Panc1 (cell line): ENCODE measurements around the gene TTBK1. TPM values are rescaled to one million over a fixed set of nuclear protein-coding genes. Genes with fewer than 3 reads are reported as not detected.

Experiments
- ATAC-seq: fragments of 200-7000 bp; cut with Tn5 transposase; 2 replicates; pipeline ENCODE4 v1.9.1; 2020; ENCODE audit warnings: mild to moderate bottlenecking, moderate library complexity
- BruUV-seq: library from RNA; stranded (reverse); fragments of 400-500 nt; replicated peaks from 2 replicates; lab custom pipeline; 2021; lab: Mats Ljungman, UMichigan
- CTCF ChIA-PET: fragments of 300-600 bp; sonication (Branson Sonifier 250); formaldehyde crosslinking; loops from one replicate; lab custom pipeline; 2022; ENCODE audit warnings: antibody characterized with exemption; lab: Charles Lee
- POLR2A ChIA-PET: fragments of 300-600 bp; sonication (Branson Sonifier 250); formaldehyde crosslinking; loops from one replicate; lab custom pipeline; 2022; ENCODE audit warnings: antibody characterized with exemption; lab: Charles Lee
- DNase-seq: peaks from one replicate; pipeline ENCODE4 v3.0.0-alpha.2; 2010; ENCODE audit warnings: low read depth, low spot score
- H3K27ac ChIP-seq: 2 replicates; pipeline ENCODE4 v1.5.1; 2011; ENCODE audit warnings: mild to moderate bottlenecking, low read length, inconsistent platforms
- H3K27me3 ChIP-seq: fragments of 200-500 bp; sonication (Bioruptor generic); 2 replicates; pipeline ENCODE4 v1.6.0; 2014; ENCODE audit warnings: low read length, inconsistent platforms; ENCODE audit not compliant: control insufficient read depth, insufficient read depth
- H3K36me3 ChIP-seq: fragments of 200-500 bp; sonication (Bioruptor generic); 2 replicates; pipeline ENCODE4 v1.5.1; 2014; ENCODE audit warnings: inconsistent platforms, mild to moderate bottlenecking, low read length, moderate library complexity; ENCODE audit not compliant: control insufficient read depth, insufficient read depth
- H3K4me1 ChIP-seq: 2 replicates; pipeline ENCODE4 v1.5.1; 2011; ENCODE audit warnings: inconsistent platforms, mild to moderate bottlenecking, low read length, moderate library complexity; ENCODE audit not compliant: control insufficient read depth, insufficient read depth
- H3K4me3 ChIP-seq, 2 experiments: 2 replicates each; pipeline ENCODE4 v1.5.1; 2011 to 2012; ENCODE audit warnings: low read depth in 2 of 2, low read length in 2 of 2, mild to moderate bottlenecking in 2 of 2, inconsistent platforms in 1 of 2, moderate library complexity in 1 of 2
- H3K9me3 ChIP-seq: fragments of 200-500 bp; sonication (Bioruptor generic); 2 replicates; pipeline ENCODE4 v1.5.1; 2014; ENCODE audit warnings: low read depth, mild to moderate bottlenecking, inconsistent platforms, low read length, moderate library complexity; ENCODE audit not compliant: control insufficient read depth, insufficient read depth
- POLR2AphosphoS5 ChIP-seq: IDR thresholded peaks from 2 replicates; pipeline ENCODE4 v1.6.1; 2012; ENCODE audit warnings: mild to moderate bottlenecking, low read depth, low read length, moderate library complexity
- SIN3A ChIP-seq: IDR thresholded peaks from 2 replicates; pipeline ENCODE4 v1.6.1; 2012; ENCODE audit warnings: low read depth, mild to moderate bottlenecking, low read length, moderate library complexity, borderline replicate concordance; ENCODE audit not compliant: insufficient read depth
- TCF7L2 ChIP-seq: IDR thresholded peaks from 2 replicates; pipeline ENCODE4 v1.6.1; 2011; ENCODE audit warnings: mild to moderate bottlenecking, low read depth, low read length, inconsistent platforms
- in situ Hi-C: cut with HindIII; loops from 2 replicates; pipeline ENCODE4 v1.10.0; 2016; ENCODE audit warnings: low sequenced_read_pairs, low pct_unique_long_range_greater_than_20kb
- intact Hi-C: fragments of 100-400 bp; cut with micrococcal nuclease; formaldehyde crosslinking; loops from one replicate; pipeline ENCODE4 v1.10.0; 2022; ENCODE audit not compliant: unreplicated experiment
- total RNA-seq: library from RNA; stranded (reverse); gene quantifications from one replicate; pipeline ENCODE4 v1.2.1, GENCODE V29; 2021; ENCODE audit not compliant: unreplicated experiment
- TF ChIP-seq, protein P1 (sequence below), 2 experiments: IDR thresholded peaks; 2 replicates each; pipeline ENCODE4 v1.6.1; 2011 to 2012; ENCODE audit warnings: low read depth in 2 of 2, control low read depth in 1 of 2, low read length in 1 of 2, mild to moderate bottlenecking in 1 of 2, moderate library complexity in 1 of 2; ENCODE audit not compliant: insufficient read depth in 1 of 2
- TF ChIP-seq, protein P2 (sequence below): fragments of 450-650 bp; IDR thresholded peaks from 2 replicates; pipeline ENCODE4 v1.5.1; 2017; ENCODE audit warnings: mild to moderate bottlenecking

The TTBK1 gene
- total RNA-seq, 1 experiment from 2014 or later: 0.10 TPM

- no peaks in the 10 kb centered on the region; the same call in 1 of the 2 replicates for H3K36me3 ChIP-seq
- ATAC-seq: no peak
- in situ Hi-C loops: no loop called here
- H3K27me3 ChIP-seq: no peaks in the 10 kb centered on the region
- H3K9me3 ChIP-seq: no peaks in the 10 kb centered on the region
- no peak overlapping the region for H3K4me3 ChIP-seq
- ChIA-PET CTCF (interaction anchor here (0.6 to 1.0 kb wide), 2 partner anchors 9 to 224 kb away, joined by 3 read pairs; partner anchors contain the start of gene DNPH1), POLR2A (interaction anchor here (0.5 to 1.0 kb wide), 2 partner anchors 32 to 46 kb away, joined by 3 to 5 read pairs; no protein-coding TSS in a partner anchor)
- no peak for DNase-seq
- TF ChIP-seq TCF7L2: no peak
- TF ChIP-seq, protein P1, sequence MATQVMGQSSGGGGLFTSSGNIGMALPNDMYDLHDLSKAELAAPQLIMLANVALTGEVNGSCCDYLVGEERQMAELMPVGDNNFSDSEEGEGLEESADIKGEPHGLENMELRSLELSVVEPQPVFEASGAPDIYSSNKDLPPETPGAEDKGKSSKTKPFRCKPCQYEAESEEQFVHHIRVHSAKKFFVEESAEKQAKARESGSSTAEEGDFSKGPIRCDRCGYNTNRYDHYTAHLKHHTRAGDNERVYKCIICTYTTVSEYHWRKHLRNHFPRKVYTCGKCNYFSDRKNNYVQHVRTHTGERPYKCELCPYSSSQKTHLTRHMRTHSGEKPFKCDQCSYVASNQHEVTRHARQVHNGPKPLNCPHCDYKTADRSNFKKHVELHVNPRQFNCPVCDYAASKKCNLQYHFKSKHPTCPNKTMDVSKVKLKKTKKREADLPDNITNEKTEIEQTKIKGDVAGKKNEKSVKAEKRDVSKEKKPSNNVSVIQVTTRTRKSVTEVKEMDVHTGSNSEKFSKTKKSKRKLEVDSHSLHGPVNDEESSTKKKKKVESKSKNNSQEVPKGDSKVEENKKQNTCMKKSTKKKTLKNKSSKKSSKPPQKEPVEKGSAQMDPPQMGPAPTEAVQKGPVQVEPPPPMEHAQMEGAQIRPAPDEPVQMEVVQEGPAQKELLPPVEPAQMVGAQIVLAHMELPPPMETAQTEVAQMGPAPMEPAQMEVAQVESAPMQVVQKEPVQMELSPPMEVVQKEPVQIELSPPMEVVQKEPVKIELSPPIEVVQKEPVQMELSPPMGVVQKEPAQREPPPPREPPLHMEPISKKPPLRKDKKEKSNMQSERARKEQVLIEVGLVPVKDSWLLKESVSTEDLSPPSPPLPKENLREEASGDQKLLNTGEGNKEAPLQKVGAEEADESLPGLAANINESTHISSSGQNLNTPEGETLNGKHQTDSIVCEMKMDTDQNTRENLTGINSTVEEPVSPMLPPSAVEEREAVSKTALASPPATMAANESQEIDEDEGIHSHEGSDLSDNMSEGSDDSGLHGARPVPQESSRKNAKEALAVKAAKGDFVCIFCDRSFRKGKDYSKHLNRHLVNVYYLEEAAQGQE (IDR thresholded peaks at IDR 0.05; ENCODE audit: insufficient read depth in 1 of 2, low read depth in 2 of 2, low read length in 1 of 2): no peak
- no peak for TF ChIP-seq POLR2AphosphoS5
- no peak for TF ChIP-seq SIN3A
- TF ChIP-seq, protein P2, sequence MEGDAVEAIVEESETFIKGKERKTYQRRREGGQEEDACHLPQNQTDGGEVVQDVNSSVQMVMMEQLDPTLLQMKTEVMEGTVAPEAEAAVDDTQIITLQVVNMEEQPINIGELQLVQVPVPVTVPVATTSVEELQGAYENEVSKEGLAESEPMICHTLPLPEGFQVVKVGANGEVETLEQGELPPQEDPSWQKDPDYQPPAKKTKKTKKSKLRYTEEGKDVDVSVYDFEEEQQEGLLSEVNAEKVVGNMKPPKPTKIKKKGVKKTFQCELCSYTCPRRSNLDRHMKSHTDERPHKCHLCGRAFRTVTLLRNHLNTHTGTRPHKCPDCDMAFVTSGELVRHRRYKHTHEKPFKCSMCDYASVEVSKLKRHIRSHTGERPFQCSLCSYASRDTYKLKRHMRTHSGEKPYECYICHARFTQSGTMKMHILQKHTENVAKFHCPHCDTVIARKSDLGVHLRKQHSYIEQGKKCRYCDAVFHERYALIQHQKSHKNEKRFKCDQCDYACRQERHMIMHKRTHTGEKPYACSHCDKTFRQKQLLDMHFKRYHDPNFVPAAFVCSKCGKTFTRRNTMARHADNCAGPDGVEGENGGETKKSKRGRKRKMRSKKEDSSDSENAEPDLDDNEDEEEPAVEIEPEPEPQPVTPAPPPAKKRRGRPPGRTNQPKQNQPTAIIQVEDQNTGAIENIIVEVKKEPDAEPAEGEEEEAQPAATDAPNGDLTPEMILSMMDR: no peak
- no peak overlapping the region for H3K27ac ChIP-seq
- peaks cover 5% of the 10 kb centered on the region; the same call in 1 of the 2 replicates for H3K4me1 ChIP-seq
- intact Hi-C loops: no loop called here
- no TSS peak for BruUV-seq
These were observed 22.8 kb upstream of the TTBK1 start for GRCh38 chr6:43220439-43220951.

DNA sequence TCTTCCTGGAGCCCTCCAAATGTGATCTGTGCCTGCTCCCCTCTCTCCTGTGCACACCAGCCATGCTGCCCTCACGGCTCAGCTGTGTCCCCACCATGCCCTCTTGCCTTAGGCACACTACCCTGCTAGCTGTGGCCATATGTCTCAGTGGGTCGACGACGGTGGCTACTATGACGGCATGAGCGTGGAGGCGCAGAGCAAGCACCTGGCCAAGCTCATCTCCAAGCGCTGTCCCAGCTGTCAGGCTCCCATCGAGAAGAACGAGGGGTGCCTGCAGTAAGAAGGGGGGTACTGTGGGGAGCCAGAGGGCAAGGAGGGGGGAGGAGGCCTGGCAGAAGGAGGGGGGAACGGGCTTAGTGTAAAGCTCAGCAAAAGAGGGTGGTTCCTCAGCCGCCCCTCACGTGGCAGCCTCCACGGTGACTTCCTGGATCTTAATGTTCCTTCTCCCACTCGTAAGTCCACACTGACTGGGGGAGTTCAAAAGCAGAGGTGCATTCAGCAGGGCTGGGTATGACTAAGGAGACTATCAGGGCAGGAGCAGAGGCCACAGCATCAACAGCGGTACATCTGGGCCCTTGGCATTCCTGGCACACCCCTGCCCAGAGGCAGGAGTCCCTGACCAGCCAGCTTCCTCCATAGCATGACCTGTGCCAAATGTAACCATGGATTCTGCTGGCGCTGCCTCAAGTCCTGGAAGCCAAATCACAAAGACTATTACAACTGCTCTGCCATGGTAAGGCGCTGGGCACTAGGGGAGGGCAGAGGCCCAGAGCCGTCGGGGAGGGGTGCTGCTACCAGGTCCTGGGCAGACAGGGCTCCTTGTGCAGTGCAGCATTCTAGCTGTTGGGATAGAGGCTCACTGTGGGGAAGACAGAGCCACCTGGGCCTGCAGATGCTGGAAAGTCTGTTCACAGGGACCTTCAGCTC, 22.0 kb upstream of the TTBK1 start:
- Histone ChIP-seq H3K36me3 (no peaks in the 10 kb centered on the region; the same call in 1 of the 2 replicates), H3K4me3 (no peak overlapping the region), H3K4me1 (peaks cover 5% of the 10 kb centered on the region; the same call in 1 of the 2 replicates), H3K27ac (no peak overlapping the region), H3K9me3 (no peaks in the 10 kb centered on the region), H3K27me3 (no peaks in the 10 kb centered on the region)
- in situ Hi-C loops (no loop called here), intact Hi-C loops (no loop called here)
- BruUV-seq: no TSS peak
- ChIA-PET POLR2A (interaction anchor here (0.5 to 1.0 kb wide), 2 partner anchors 33 to 46 kb away, joined by 3 to 5 read pairs; no protein-coding TSS in a partner anchor), CTCF (no interaction called here)
- no peak for DNase-seq
- 0 out of 2 replicates have a peak, but pooled peaks have one; percentile 11 for ATAC-seq
- TF ChIP-seq SIN3A: no peak
- TF ChIP-seq POLR2AphosphoS5: no peak; the same call in 1 of the 2 replicates
- TF ChIP-seq, protein P2: no peak
- TF ChIP-seq, protein P1 (IDR thresholded peaks at IDR 0.05; ENCODE audit: insufficient read depth in 1 of 2, low read depth in 2 of 2, low read length in 1 of 2): no peak
- no peak for TF ChIP-seq TCF7L2
